Measurements from ENCODE around the gene SLC7A4.

GRCh38 chr22:20979243-20979809, 53.0 kb downstream of the SLC7A4 start:
- no peak for TF ChIP-seq CTCF (IDR thresholded peaks at IDR 0.05)
- TF ChIP-seq POLR2A (IDR thresholded peaks at IDR 0.05) = peak; percentile 35

Measured in transverse colon (tissue), 3 donors.